HL-60/S4 treated with phorbol 12-myristate 13-acetate at 8.2 ng/mL for 4 days and 3 days (cell line): Measurements from ENCODE around the gene SPTBN1.

Source experiments
- in situ Hi-C: fragments of 300-500 bp; cut with MboI; formaldehyde crosslinking; loops from 2 replicates; pipeline ENCODE4 v1.15.0; 2022; ENCODE audit warnings: low sequenced_read_pairs

The SPTBN1 gene

DNA sequence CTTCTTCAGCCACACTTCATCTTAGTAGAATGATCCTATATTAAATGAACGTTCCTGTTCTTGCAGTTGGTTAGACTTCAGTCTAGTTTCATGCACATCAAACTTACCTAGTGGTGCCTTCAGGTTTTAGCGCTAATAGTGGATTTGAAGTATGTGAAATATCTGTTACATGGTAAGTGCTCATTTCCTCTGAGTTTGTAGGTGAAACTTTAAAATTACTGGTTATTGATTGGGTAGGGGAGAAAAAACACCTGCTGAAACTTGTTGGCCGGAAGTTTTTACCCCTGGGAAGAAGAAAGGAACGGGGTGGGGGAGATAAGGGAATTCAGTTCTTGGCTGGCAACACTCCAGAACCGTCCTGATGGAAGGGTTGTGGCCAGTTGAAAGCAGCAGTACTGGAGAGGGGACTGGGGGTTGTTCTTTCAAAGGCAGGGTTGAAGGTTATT lies 112.8 kb downstream of the SPTBN1 start:
- in situ Hi-C loops, result no loop called here

DNA sequence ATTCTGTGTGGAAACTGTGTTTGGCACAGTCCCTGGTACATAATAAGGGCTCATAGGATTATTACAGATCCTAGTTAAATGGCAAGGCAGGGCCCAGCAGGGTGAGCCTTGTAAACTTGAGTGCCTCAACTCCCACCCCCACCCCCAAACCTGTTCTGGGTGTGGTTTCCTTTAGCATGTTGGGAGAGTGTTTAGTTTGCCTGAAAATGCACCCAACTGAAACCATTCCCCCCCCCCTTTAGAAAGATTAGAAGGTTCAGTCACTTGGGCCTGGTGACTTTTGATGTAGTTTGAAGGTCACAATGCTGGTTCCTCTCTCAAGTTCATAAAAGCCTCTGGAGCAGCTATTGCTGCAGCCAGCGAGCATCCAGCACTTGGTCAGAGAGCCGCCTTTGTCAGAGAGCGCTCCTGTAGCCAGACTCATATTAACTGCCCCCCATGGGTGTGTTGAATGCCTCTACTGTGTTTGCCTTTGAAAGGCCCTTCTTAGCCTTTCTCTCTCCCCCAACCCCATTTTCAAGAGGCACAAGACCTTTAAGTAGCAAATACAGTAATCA lies 113.7 kb downstream of the SPTBN1 start:
- in situ Hi-C loops, result no loop called here

DNA sequence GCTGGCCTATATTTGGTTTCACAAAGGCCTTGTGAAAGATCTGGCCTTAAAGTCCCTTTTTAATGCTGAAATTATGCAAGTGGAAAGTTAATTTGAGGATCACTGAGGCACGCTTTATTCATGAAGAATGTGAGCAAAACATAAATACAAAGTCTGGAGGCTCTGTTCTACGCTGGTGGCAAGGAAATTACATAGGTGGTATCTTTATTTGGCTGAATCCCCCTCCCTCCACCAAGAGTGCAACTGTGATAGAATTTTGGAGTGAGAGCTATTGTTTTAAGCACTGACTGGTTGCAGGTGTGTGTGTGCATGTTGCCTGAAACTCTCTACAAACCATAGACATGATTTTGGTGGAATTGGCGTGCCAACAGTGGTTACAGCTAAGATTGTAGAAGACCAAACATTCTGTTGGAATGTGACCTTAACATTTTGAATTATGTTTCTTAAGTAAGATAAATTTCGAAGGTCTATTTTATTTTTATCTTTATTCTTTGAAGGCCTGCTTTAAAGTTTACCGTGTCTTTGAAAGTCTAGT lies 114.3 kb downstream of the SPTBN1 start:
- in situ Hi-C loops, result no loop called here

DNA sequence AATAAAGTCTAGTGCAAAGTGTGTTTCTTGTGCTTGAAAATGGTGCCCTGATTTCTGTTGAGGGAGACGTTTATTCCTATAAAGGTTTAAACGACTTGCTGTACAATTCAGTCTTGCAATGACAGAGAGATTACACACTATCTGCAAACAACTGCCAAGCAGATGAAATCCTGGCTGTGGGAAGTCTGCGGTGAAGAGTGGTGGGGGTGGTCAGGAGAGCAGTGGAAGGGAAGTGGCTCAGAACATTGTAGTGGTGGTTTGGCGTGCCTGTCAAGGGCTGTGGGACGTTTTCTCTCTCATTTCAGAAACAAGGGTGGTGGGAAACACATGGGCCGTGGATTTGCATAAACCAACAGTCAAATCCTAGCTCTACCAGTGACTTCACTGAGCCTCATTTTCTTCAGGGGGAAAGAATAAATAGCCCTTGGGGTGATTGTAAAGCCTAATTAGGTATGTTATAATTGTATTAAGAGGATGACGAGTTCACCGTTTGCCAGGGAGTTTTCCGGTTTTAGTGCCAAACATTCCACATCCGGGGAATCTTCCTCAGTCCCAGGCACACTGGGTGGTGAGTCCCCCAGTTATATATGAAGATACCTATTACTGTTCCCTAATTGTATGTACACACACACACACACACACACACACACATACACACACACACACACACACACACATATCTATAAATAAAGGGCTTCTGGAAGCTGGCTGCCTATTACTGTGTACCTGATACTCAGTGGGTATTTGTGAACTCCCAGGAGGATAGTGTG lies 115.0 kb downstream of the SPTBN1 start:
- in situ Hi-C loops, result no loop called here

GRCh38 chr2:54572262-54572635 lies 116.1 kb downstream of the SPTBN1 start:
- in situ Hi-C loops, result no loop called here

DNA sequence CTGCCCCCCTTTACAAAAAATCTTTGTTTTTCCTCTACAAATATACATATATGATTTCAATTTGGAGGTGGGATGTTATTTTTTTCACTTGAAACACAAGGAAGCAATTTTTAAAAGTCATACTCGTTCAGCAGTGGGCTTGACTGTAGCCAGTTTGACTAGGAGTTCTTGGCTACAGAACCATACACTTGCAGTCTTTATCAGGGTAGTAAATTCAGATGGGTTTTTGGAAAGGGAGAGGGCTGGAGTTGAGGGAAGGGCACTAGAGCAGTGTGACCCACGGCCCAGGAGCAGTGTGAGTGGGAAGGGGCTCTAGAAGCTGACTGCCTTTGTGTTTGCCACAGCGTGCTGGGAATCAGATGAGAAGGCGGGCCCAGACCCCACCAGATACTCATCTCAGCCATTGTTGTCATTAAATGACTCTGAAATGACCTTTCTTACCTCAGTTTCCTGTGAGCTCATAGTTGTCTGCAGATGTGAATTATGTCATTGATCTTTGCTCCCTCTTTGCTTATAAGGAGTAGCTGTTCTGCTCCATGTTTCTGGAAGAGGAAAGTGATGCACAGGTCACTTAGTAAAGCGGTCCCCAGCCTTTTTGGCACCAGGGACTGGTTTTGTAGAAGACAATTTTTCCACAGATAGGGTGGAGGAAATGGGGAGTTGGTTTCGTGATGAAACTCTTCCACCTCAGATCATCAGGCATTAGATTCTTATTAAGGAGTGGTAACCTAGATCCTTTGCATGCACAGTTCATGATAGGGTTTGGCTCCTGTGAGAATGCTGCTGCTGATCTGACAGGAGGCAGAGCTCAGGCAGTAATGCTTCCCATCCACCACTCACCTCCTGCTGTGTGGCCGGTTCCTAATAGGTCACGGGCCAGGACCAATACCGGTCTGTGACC lies 116.8 kb downstream of the SPTBN1 start:
- in situ Hi-C loops, result no loop called here

DNA sequence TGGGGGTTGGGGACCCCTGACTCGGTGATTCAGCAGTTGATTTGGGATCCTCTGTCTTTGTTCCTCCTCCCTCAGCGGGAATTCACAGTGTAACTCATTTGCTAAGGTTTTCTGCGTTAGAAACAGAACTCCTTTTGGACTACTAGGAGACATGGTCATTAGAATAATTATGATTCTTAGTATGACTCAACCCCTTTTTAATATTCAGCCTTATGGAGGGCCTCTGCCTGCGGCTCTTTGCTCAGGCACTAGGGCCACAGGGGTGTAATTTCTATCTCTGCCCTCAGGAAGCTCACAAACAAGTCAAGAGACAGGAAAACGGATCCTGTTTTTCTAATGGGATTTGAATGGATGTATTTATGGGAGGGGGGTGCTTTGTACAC lies 117.4 kb downstream of the SPTBN1 start:
- in situ Hi-C loops, result no loop called here

GRCh38 chr2:54574107-54574859 lies 118.2 kb downstream of the SPTBN1 start:
- in situ Hi-C loops, result no loop called here

GRCh38 chr2:54574860-54575247 lies 118.7 kb downstream of the SPTBN1 start:
- in situ Hi-C loops, result no loop called here

DNA sequence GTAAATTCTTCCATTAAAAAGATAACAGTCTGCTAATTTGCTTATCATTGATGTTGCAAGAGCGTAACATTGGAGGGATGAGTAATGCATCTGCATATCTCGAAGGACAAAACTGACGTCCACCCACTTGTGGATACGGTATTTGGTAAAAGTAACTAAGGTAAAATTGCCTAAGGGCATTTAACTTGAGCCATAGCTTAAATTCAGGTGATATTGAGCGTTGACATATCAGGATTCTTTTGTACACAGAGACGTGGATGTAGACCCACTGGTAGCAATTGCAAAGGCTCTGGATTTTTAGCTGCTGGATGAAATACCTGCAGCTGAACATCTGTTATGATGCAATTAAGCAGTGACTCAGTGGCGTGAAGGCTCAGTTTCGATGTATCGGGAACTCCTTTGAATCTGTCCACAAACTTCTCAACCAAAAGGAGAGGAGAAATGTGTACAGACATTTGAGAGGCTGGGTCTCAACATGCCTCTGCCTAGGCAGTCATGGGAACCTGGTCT lies 119.3 kb downstream of the SPTBN1 start:
- in situ Hi-C loops, result no loop called here

DNA sequence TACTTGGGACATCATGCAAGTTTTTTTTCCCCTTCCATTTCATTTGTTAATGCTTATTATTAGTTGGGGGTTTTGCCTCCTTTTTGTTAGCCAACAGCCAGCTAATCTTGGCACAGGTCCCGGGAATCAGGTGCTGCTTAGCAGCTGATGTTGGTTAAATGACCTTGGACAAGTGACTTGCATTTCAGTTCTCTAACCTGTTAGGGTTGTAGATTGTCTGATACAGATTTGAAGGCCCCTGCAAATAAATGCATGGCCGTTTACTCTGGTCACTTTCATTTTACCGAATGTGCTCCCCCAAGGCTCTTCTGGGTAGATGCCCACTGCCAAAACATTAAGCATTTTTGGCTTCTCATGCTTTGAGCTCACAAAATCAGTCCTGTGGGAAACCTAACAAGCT lies 120.9 kb downstream of the SPTBN1 start:
- in situ Hi-C loops, result no loop called here

GRCh38 chr2:54577944-54578647 lies 122.0 kb downstream of the SPTBN1 start:
- in situ Hi-C loops, result no loop called here

DNA sequence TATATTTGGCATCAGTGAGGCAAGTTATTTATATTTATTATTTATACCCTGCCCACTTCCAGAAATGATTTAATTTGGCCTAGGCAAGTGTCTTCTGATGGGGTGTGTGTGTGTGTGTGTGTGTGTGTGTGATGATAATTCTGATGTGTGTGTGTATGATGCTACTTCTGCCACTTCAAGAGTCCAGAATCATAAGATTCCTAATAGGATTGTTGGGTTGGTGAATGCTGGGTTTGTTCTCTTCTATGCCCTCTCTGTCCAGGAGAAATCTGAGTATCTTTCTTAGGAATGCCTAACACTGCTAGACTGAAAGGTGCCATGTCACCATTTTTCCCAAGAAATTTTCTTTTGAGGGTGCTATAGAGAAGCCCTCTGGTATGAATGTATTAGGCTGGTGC lies 122.5 kb downstream of the SPTBN1 start:
- in situ Hi-C loops, result no loop called here

DNA sequence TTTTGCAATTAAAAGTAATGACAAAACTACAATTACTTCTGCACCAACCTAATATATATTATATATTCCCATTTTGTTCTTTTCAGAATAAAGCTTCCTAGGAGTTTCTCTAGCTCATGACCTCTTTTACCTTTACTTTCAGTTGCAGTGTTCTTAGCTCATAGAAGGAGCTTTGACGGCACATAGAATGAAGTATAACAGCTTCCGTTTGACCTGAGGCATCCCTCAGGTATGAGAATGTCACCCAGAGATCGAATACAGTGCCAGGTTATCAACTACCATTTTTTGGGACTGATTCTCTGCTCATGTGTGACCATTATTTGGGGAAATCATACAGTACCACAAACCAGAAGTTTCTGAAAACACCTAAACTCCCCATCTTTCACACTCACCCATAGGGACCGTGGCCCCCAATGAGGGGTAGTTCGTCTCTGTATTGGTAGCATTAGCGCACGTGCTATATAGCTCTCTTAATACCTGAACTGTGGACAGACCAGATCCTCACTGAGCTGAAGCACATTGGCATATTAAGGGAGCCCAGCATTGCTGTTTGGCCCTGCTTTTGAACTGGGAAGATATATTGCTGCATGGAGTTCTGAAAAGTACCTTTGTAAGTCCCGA lies 123.0 kb downstream of the SPTBN1 start:
- in situ Hi-C loops, result no loop called here

DNA sequence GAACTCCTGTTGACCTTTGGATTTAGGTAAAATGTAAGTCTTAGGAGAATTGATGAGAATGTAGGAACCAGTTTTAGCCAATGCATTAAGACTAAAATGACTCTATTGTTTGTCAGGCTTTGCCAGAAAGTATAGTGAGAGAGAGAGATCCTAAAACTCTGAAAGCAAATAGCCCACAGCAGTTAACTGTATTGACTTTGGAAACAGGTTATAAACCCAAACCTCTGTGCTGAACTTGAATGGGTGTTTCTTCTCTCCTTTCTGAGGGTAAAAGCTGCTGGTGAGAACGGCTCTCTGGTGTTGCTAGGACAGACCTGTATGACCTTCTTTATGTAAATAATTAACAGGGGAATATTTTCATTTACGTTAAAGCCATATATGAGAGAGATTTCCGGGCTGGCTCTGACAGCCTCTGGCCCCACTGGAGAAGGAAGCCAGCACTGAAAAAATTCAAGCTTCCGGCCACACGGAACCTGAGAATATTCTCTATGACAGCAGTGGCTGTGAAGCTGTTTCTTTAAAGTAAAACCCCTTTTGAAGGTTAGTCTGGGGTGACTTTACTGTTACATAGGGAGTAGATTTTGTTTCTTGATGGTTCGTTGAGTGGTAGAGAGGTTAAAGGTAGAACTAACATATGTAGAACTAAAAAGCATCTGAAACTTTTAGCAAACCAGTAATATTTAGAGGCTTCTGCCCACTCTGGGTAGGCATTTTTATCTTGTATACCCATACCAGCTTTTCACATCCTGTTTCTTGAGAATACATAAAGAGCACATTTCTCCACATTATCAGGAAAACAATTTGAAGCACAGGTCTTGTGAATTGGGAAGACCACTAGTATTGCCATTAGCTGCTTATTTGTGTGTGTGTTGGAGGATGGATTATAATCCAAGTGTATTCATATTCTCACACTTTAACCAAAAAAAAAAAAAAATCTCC lies 123.8 kb downstream of the SPTBN1 start:
- in situ Hi-C loops, result no loop called here

- in situ Hi-C loops, result no loop called here
These were observed 125.4 kb downstream of the SPTBN1 start for GRCh38 chr2:54581326-54582039.

GRCh38 chr2:54582987-54583386 lies 126.9 kb downstream of the SPTBN1 start:
- in situ Hi-C loops, result no loop called here

GRCh38 chr2:54584598-54584997 lies 128.5 kb downstream of the SPTBN1 start:
- in situ Hi-C loops, result no loop called here
